ENCODE results near the gene ANKRD13A. TPM values are rescaled to one million over a fixed set of nuclear protein-coding genes. Genes with fewer than 3 reads are reported as not detected.
A peak's percentile ranks its signal among the peaks of the same experiment; 100 is the strongest.

Gene ANKRD13A
- total and polyA plus RNA-seq, 2 donors (not counting 3 experiments of a cell fraction or from before 2014, with no cell fraction given) = 37.0 to 43.9 TPM

DNA sequence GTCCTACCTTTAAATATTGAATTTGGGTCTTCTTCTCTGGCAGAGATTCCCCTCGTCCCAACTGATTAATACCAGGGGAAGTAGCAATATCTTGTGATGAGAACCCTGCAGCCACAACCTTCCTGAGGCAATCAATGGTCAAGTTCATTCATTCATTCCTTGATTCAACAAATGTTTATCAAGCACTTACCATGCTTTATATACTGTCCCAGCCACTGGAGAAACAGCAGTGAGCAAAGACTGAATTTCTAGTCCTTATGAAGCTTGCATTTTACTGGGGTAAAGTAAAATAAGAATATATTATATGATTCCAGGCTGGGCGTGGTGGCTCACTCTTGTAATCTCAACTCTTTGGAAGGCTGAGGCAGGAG is 2.8 kb upstream of the ANKRD13A start:
- Histone ChIP-seq H2AFZ (ENCODE audit: low read depth, low read length) (peak overlapping the region; percentile 82), H3K4me3 (replicated peaks in 1 of 3; ENCODE audit: insufficient read depth in 1 of 3, low read depth in 1 of 3, low read length in 3 of 3) (peak overlapping the region; percentile 88 to 100 (median 89)), H3K9me3 (replicated peaks; ENCODE audit: control insufficient read depth, insufficient read depth, low read length) (no peaks in the 10 kb centered on the region), H3K27ac (ENCODE audit: insufficient read depth, low read depth, low read length) (peak overlapping the region; percentile 42), H3K9me1 (replicated peaks; ENCODE audit: control insufficient read depth, extremely low read depth, insufficient read depth, low read length) (no peaks in the 10 kb centered on the region), H3K27me3 (ENCODE audit: control insufficient read depth in 2 of 2, insufficient read depth in 2 of 2, low read length in 2 of 2) (no peaks in the 10 kb centered on the region), H3K36me3 (ENCODE audit: control insufficient read depth in 2 of 2, extremely low read depth in 1 of 2, insufficient read depth in 2 of 2, low read length in 2 of 2) (no peaks in the 10 kb centered on the region), H3K9ac (replicated peaks; ENCODE audit: extremely low read depth, insufficient read depth, low read length) (no peak overlapping the region), H4K20me1 (replicated peaks; ENCODE audit: control insufficient read depth, extremely low read depth, insufficient read depth, low read length) (no peaks in the 10 kb centered on the region), H3K4me1 (ENCODE audit: control insufficient read depth, extremely low read depth, insufficient read depth, low read length) (peaks cover 37% of the 10 kb centered on the region), H3K4me2 (ENCODE audit: insufficient read depth, low read length) (peak overlapping the region; percentile 96), H3K79me2 (ENCODE audit: control insufficient read depth, insufficient read depth, low read length) (peaks cover 43% of the 10 kb centered on the region)
- DNase-seq (ENCODE audit: low read depth, low spot score) = no peak
- intact Hi-C loops (cut with micrococcal nuclease) (loop anchor here (1.0 to 5.0 kb wide), 2 partner anchors 49 to 52 kb away; partner anchors contain the start of gene C12orf76), dilution Hi-C loops (cut with MboI; ENCODE audit: extremely low pct_ligation_motif_present, low sequenced_read_pairs) (no loop called here)
- no TSS peak for BruUV-seq (replicated peaks)
- POLR2A ChIA-PET = no interaction called here
- no peak for FAIRE-seq
- CTCF ChIA-PET = no interaction called here
- TF ChIP-seq POLR2A (IDR thresholded peaks at IDR 0.05; ENCODE audit: low read depth, low read length) (no peak), FOS (IDR thresholded peaks at IDR 0.05; ENCODE audit: borderline replicate concordance, insufficient read depth, low read length) (no peak), EZH2 (IDR thresholded peaks at IDR 0.05; ENCODE audit: borderline replicate concordance, low read depth, low read length, severe bottlenecking) (no peak), MYC (IDR thresholded peaks at IDR 0.05; ENCODE audit: low read depth, low read length) (no peak), GATA2 (IDR thresholded peaks at IDR 0.05; ENCODE audit: insufficient read depth, insufficient read length, low read depth, low read length) (no peak), JUN (IDR thresholded peaks at IDR 0.05; ENCODE audit: borderline replicate concordance, insufficient read depth, insufficient read length, low read depth) (no peak), POLR2AphosphoS5 (IDR thresholded peaks at IDR 0.05; ENCODE audit: insufficient read depth, low read depth, low read length) (no peak)
- TF ChIP-seq, protein P1, sequence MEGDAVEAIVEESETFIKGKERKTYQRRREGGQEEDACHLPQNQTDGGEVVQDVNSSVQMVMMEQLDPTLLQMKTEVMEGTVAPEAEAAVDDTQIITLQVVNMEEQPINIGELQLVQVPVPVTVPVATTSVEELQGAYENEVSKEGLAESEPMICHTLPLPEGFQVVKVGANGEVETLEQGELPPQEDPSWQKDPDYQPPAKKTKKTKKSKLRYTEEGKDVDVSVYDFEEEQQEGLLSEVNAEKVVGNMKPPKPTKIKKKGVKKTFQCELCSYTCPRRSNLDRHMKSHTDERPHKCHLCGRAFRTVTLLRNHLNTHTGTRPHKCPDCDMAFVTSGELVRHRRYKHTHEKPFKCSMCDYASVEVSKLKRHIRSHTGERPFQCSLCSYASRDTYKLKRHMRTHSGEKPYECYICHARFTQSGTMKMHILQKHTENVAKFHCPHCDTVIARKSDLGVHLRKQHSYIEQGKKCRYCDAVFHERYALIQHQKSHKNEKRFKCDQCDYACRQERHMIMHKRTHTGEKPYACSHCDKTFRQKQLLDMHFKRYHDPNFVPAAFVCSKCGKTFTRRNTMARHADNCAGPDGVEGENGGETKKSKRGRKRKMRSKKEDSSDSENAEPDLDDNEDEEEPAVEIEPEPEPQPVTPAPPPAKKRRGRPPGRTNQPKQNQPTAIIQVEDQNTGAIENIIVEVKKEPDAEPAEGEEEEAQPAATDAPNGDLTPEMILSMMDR (IDR thresholded peaks at IDR 0.05; ENCODE audit: extremely low read depth in 1 of 2, insufficient read depth in 1 of 2, low read depth in 1 of 2, low read length in 2 of 2) = no peak
- TF ChIP-seq, protein P2, sequence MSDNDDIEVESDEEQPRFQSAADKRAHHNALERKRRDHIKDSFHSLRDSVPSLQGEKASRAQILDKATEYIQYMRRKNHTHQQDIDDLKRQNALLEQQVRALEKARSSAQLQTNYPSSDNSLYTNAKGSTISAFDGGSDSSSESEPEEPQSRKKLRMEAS (IDR thresholded peaks at IDR 0.05; ENCODE audit: insufficient read depth, insufficient read length) = no peak
